GM21390 (cell line): Measurements from ENCODE around the gene ABLIM1.

Experiments
- ATAC-seq: cut with Tn5 transposase; IDR thresholded peaks from one replicate; pipeline ENCODE4 v1.9.1; 2021; ENCODE audit not compliant: unreplicated experiment

ABLIM1 gene

GRCh38 chr10:114397651-114398145 lies 260.4 kb downstream of the ABLIM1 start:
- no peak for ATAC-seq

- no peak for ATAC-seq
Observed at GRCh38 chr10:114396464-114396863, 261.6 kb downstream of the ABLIM1 start.

GRCh38 chr10:114395366-114396022 lies 262.6 kb downstream of the ABLIM1 start:
- no peak for ATAC-seq

GRCh38 chr10:114394531-114394930 lies 263.5 kb downstream of the ABLIM1 start:
- ATAC-seq = no peak

GRCh38 chr10:114393886-114394285 lies 264.2 kb downstream of the ABLIM1 start:
- ATAC-seq = no peak

GRCh38 chr10:114393482-114393881 lies 264.6 kb downstream of the ABLIM1 start:
- ATAC-seq = no peak

- ATAC-seq = no peak
Observed at GRCh38 chr10:114392112-114392835, 265.8 kb downstream of the ABLIM1 start.

GRCh38 chr10:114391599-114391998 lies 266.5 kb downstream of the ABLIM1 start:
- no peak for ATAC-seq

- no peak for ATAC-seq
Observed at GRCh38 chr10:114389426-114389825, 268.6 kb downstream of the ABLIM1 start.

GRCh38 chr10:114388275-114388674 lies 269.8 kb downstream of the ABLIM1 start:
- ATAC-seq = peak; percentile 60

- ATAC-seq = no peak
Observed at GRCh38 chr10:114387784-114388183, 270.3 kb downstream of the ABLIM1 start.

- no peak for ATAC-seq
Observed at GRCh38 chr10:114386452-114386851, 271.6 kb downstream of the ABLIM1 start.

- ATAC-seq = no peak
Observed at GRCh38 chr10:114385557-114385956, 272.5 kb downstream of the ABLIM1 start.

GRCh38 chr10:114384601-114385000 lies 273.5 kb downstream of the ABLIM1 start:
- ATAC-seq = no peak

- ATAC-seq = no peak
Observed at GRCh38 chr10:114384181-114384580, 273.9 kb downstream of the ABLIM1 start.
